HG02623 (cell line): ENCODE results near the gene NRDE2.
A peak's percentile ranks its signal among the peaks of the same experiment; 100 is the strongest.

Source experiments
- ATAC-seq: cut with Tn5 transposase; IDR thresholded peaks from one replicate; pipeline ENCODE4 v1.9.1; 2021; ENCODE audit warnings: moderate library complexity; ENCODE audit not compliant: unreplicated experiment

Gene NRDE2

DNA sequence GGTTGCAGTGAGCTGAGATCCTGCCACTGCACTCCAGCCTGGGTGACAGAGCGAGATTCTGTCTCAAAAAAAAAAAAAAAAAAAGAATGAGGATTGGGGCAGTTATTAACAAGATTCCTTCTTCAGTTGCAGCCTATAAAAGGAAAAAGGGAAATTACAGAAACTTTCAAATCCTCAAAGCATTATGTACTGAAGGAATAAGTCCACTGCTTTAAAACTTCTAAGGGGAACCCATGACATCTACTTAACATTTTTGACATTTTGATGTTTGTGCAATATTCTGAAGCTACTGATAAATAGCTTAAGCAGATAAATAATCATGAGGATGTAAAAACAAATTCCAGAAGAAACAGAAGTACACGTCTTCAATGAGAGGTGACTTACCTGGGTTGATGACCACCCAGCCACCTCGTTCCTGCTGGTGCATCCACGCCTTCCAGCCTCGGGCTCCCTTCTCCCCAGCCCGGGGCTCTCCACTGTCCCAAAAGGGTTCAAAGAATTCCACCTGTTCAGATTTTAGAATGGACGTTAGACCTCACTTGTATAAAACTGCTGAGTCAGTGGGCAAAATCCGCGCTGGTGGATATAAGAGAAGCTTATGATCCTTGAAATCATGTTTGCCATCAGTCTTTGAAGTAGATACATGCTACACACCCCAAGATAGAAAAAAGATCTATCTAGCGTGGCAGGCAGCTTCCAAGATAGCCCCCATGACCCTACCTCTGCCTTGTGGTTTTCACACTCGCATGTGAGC lies 33.7 kb downstream of the NRDE2 start:
- no peak for ATAC-seq

DNA sequence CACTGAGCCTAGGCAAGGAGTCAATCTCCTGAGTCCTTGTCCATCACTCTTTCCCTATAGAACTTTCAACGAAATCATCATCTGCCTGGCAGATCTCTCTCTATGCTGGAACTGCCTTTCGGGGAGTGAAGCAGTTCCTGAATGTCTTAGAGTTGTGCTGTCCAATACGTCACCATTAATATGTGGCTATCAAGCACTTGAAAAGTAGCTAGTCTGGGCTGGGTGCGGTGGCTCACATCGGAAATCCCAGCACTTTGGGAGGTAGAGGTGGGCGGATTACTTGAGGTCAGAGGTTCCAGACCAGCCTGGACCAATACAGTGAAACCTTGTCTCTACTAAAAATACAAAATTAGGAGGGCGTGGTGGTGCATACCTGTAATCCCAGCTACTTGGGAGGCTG lies 35.1 kb downstream of the NRDE2 start:
- ATAC-seq: no peak

DNA sequence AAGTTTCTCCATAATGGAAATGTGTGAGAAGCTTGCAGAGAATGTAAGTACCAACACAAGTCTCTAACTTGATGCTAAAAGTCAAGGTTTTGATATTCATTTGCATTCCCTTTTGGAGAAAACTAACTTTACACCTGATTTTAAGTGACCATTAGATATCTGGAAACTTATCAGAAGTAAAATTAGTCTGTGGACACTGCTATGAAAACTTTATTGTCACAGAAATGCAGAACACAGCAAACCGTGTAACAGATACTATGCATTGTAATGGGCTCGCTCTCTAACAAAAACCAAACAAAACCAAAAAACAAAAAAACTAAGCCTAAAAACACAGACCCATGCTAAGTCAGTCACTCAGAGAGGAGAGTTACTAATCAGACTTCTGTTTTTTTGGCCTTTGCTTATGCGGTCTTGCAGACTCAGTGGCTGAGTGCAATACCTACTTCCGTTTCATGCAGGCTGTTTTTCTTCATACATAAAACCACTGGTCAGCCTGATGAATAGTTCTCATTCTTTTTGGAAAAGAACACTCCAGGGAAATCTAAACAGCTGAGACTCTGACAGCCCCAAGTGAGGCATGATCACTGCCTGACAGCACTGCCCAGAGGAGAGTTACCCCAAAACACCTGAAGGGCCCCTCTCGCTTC lies 35.7 kb downstream of the NRDE2 start:
- ATAC-seq: no peak

DNA sequence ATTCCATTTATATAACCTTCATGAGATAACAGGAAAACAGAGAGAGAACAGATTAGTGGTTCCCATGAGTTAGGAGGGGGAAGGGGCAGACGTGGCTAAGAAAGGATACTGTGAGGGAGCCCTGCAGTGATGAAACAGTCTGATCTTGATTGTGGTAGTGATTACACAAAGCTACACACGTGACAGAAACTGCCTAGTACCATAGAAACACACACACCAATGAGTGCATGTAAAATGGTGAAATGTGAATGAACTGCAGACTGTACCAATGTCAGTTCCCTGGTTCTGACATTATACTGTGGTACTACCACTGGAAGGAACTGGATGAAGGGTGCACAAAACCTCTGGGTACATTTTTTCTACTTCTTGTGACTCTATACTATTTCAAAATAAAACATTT lies 36.9 kb downstream of the NRDE2 start:
- no peak for ATAC-seq

DNA sequence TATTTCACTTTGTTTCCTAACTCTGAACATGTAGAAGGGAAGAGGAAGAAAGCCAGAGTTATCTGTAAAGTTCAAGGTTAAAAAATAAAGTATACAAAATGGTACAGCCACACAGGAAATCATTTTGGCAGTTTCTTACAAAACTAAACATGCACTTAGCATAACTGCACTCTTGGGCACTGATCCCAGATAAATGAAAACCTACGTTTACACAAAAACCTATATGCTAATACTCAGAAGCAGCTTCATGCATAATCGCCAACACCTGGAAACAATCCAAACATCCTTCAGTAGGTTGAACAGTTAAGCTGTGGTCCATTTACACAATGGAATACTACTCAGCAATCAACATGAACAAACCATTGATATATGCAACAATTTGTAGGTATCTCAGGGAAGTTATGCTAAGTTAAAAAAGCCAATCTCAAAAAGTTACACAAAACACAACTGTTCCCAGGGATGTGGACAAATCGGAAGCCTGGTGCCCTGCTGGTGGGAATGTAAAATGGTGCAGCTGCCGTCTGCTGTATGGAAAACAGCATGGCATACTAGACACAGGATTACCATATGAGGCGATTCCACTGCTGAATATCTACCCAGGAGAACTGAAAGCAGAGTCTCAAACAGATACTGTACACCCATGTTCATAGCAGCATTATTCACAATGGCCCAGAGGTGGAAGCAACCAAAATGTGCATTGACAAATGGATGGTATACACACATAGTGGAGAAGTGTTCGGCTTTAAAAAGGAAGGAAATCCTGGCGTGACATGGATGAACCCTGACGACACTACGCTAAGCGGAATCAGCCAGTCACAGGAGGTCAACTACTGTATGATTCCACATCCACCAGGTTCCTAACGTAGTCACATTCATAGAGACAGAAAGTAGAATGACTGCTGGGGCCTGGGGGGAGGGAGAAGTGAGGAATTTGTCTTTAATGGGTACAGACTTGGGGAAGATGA lies 37.7 kb downstream of the NRDE2 start:
- ATAC-seq: no peak

DNA sequence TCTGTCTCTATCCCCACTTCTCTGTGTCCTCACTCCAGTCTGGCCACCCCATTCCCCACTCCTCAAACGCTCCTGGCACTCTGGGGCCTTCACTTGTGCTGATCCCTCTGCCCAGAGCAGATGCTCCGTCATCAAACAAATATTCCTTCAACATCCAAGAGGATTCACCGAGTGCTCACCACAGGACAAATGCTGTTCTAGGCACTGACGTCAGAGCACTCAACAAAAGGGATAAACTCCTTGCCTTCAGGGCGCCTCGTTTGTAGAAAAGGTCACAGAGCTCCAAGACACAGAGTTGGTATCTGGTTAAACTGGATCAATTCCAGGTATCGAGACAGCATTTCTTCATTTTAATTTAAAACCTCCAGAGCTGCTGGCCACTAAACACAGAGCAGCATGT lies 40.0 kb downstream of the NRDE2 start:
- ATAC-seq: no peak

DNA sequence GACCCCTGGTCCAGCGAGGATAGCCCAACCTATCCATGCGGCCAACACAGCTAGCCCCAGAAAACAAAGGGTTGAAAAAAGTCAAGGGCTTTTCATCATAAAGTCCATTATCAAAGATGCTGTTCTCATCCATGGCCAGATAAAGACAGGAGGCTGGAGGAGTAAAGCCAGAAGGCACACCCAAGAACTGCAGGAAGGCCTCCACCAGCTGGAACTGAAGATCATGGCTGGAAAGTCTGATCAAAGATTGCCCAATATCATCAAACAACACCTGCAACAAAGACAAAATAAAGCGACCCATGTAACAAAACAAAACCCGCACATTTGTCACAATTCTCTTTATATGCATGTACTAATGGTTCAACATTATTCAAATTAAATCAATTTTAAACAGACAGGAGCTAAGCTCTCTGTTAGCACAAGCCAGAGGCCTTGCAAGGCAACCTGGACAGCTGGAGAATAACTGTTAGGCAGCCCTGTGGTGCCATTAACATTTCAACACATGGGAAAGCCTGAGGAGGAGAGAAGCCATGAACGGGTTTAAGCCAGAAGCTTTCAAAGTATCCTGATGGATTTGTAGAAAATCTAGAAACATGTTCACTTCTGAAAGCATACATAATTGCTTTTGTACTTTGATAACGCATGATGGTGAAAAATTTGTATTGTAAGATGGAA lies 41.3 kb downstream of the NRDE2 start:
- ATAC-seq: no peak

DNA sequence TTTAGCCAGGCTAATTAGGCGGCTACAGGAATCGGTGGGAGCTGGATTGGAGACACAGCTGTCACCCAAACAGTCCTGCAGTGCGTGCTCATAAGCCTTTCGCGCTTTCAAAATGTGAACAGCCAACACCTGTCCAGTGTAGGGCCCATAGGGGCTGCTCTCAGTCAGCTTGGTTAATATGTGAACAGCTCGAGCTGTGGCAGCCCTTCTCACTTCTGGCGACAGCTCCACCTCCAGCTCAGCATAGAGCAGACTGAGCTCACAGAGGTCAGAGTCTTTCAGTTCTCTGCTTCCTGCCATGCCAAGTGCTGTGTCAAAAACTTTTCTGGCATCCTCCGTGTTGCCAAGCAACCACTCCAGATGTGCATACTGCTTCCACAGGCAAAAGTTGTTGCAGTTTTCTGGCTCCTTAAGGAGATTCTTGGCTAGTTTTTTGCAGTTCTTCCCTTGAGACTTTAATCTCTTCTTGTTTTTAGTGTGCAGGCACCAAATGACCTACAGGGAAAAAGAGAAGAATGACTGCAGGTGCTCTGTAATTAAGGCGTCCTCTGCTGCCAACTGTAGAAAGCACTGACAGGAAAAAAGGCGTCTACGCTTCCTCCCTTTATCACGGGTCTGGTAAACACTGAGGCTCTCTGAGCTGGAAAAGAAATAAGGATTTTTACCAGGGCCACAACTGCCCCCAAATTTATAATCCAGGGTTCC lies 42.9 kb downstream of the NRDE2 start:
- peak; percentile 84 for ATAC-seq

DNA sequence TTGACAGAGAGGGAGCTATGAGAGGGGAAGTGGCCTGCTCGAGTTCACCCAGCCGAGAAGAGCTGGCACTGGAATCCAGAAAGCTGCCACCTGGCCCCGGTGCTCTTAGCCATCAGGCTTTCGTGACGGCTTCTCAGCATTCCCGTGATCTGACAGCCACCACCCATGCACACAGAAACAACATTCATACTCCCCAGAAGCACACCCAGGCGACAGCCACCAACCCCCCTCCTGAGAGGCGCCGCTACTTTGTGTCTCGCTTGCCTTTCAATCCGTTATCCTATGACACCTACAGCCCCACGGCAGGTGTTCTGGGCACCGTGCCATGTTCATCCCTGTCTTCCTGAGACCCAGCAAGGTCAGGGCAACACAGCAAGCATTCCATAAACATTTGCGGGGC lies 44.0 kb downstream of the NRDE2 start:
- ATAC-seq: no peak

DNA sequence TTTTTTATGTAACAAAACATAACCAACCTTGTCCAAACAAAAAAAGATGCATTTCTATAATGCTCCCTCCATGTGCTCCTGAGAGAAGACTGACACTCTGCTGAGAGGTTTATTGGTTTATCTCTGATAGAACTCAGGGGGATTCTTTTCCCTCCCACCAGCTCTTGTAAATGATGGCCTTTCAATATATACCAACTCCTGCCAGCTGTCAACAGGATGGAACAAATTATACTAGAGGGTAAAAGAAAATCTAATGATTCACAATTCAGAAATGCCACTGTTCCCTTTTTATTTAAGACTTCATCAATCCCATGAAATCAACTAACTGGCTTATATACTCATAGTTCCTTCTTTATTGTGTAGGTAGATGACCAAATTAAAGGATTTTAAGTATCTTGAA lies 50.0 kb downstream of the NRDE2 start:
- ATAC-seq: no peak

DNA sequence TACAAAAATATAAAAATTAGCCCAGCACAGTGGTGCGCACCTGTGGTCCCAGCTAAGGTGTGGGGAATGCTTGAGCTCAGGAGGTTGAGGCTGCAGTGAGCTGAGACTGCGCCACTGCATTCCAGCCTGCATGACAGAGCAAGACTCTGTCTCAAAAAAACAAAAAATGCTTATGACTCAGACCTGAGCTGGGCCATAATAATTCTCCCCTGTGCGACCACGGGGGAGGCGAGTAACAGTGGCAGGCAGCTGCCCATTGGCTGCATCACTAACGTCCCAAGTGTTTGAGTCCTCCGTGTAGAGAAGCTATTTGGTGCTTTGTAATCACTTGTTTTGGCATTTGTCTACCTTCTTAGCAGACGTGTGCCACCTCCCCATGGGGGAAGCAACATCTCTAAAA lies 50.5 kb downstream of the NRDE2 start:
- ATAC-seq: no peak

DNA sequence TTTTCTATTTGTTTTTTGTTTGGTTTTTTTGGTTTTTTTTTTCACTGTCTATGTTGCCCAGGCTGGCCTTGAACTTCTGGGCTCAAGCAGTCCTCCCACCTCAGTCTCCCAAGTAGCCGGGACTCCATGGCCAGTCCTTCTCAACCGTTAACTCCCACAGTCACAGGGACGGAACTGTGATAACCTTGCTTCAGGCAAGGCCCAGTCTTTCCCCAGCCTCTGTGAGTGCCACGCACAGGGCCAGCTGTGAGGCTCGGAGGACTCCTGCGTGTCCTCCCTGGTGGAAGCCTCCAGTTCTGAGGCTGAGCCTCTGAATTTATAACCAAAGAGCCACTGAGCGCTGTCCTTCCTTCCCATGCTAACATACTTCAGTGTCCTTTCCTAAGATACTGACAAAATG lies 51.6 kb downstream of the NRDE2 start:
- no peak for ATAC-seq

DNA sequence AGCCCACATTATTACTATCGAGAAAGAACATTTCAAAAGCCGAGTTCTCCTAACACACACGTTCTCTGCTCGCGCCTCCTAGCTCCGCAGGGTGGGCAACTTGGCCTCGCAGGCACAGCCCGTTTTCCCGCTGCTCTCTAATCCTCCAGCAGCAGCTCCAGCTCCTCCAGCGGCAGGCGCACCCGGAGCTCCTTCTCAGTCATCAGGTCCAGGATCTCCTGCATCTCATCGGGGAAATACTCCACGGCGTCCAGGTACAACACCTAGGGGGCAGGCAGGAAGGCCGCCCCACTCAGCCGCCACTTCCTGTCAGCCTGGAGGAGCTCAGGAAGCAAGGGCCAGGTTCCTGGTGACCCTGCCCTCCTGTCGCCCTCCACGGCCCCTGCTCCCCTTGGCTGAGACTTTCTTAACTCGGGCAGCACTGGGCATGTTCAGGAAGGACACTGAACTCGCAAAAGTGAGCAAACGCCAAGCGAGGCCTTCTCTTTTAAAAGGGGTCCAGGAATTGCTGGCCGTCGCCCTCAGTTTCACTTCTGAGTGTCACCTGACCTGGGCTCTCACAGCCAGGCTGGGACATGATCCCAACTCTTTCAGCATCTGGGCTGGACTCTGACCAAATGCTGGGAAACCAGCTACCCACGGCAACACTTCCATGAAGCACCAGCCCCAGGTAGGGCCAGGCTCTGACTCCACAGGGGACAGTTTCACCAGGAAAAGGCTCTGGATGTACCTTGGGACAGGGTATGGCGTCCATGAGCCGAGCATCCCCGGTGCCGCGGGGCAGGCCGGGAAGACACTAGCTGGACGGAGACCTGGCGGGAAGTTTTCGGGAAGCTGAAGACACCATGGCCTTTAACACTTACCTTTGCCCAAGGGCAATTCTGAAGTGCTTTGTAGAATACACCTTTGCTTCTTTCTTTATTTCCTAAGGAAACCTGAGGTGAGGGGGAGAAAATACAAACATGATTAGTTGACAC lies 53.3 kb downstream of the NRDE2 start:
- ATAC-seq: no peak

DNA sequence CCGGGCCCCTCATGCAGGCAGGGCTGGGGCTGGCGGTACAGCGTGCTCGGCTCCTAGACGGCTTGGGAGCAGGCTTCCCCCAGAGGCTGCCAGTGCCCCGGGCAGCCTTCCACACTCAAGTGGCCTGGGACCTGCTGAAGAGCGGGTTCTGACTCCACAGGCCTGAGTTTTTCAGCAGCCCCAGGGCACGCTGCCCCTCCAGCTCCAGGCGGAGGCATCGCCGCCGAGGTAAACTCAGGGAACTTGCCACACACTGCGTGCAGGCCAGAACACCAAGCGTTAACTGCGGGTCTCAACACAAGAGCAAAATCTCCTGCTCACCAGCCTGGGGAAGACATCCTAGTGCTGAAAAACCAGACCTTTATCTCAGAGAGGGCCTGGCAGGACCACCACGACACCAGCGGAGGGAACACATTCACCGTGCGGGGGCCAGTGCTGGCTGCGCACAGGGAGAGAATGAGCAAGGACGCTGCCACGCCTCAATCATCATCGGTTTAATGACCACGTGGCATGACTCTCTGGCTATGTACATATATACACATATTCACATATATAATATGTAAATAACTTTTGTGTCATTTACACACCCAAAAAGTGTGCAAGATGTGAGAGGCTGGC lies 54.1 kb downstream of the NRDE2 start:
- ATAC-seq: no peak

DNA sequence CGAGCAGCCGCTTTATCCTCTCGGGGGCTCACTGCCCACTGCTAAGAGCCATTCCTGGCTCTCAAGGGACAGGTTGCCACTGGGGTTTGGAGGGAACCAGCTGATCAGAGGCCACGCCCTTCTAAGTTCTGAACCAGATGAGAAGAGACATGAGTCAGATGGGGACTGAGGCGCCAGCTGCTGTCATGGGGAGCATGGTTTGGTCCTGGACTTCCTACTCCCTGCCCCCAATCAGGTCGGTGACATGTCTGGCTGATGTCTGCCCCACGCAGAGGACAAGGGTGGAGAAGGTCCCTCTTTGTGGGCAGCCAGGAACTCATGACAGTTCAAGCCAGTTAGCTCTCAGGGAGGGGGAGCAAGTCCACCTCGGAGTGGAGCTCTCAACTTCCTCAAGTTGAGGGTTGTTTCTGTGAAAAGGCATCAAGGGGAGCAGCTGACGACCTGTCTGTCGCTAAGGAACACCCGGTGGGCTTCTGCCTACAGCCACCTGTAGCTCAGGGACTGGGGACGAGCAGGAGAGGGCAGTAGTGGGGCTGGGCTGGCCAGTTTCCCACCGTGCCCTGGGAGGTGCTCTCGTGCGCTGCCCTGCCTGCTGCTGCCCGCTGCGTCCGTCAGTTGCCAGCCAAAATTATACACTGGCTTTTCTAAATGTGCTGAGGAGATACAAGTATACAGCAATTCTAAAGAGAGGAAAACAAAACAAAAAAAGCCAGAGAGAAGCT lies 54.9 kb downstream of the NRDE2 start:
- ATAC-seq: no peak

DNA sequence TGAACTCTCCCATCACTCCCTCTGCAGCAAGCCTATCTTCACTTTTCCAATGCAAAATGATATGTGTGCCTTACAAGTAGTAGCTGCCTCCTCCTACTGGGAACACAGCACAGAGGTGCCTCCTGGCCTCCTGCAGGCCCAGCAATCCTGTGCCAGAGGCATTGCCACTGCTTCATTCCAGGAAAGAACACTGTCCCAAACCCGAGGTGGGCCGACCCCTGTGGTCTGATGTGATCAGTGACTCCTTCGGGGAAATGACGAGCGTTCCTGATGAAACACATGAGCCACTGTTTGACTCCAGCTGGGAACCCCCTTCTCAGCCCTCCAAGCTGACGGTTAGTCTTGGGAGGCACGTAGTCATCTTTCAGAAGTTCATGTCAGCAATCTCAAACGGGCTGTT lies 55.9 kb downstream of the NRDE2 start:
- ATAC-seq: no peak

DNA sequence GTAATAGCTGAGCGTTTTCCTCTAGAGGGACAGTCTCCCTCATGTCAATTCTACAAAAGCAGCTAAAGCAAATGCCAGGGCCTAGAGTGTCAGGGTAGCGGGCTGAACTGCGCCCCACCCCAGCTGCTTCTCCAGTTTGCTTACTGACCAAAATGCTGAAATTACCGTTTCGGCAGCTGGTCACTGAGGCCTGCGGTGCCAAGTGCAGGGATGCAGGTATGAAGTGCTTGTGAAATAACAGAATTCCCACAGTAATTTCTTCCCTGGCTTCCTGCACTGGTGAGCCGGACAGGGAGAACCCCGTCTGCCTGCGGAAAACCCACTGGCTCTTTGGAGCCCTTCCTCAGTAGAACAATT lies 56.3 kb downstream of the NRDE2 start:
- no peak for ATAC-seq

DNA sequence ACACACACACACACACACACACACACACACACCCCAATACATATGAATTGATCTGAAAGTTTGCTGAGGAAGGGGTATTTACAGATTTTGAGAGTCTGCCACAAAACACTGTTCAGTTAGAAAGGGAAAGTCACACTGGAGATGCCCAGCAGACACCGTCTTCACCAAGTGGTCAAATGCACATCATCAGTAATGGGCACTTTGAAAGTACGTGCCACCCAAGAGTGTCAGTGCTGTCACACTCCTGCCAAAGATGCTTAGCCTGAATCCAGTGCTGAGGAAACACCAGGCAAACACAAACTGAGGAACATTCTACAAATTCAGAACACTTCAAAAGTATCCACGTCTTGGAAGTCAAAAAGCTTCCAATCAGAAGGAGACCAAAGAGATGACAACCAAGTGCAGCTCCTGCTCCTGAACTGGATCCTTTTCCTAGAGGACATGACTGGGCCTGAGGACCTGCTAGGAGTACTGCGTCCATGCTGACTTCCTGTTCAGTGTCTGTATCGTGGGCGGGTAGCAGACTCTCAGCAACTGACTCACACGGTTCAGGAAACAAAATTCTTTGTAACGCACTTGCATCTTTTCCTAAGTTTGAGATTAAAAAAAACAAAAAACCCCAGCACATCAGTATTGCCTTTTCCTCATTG lies 56.8 kb downstream of the NRDE2 start:
- ATAC-seq: no peak
